Activated naive CD8-positive, alpha-beta T cell treated with anti-CD3 and anti-CD28 coated beads for 36 hours (primary cell): ENCODE measurements around the gene LTK. TPM values are rescaled to one million over a fixed set of nuclear protein-coding genes. Genes with fewer than 3 reads are reported as not detected.

Source experiments
- DNase-seq: peaks from one replicate; pipeline ENCODE4 v3.0.0; 2021
- H3K27ac Mint-ChIP-seq: one replicate; pipeline ENCODE4 v1.8.0; 2022; ENCODE audit warnings: mild to moderate bottlenecking, moderate library complexity, mixed read lengths
- H3K27me3 Mint-ChIP-seq: one replicate; pipeline ENCODE4 v1.8.0; 2022; ENCODE audit warnings: mild to moderate bottlenecking, mixed read lengths
- H3K36me3 Mint-ChIP-seq: one replicate; pipeline ENCODE4 v1.8.0; 2021; ENCODE audit warnings: mild to moderate bottlenecking, mixed read lengths
- H3K4me1 Mint-ChIP-seq: one replicate; pipeline ENCODE4 v1.8.0; 2021; ENCODE audit warnings: mixed read lengths
- H3K4me3 Mint-ChIP-seq: one replicate; pipeline ENCODE4 v1.8.0; 2022; ENCODE audit warnings: mild to moderate bottlenecking, moderate library complexity, mixed read lengths
- H3K9me3 Mint-ChIP-seq: one replicate; pipeline ENCODE4 v1.8.0; 2022; ENCODE audit warnings: mixed read lengths
- total RNA-seq, 2 experiments: library from RNA; stranded (reverse); gene quantifications; one replicate each; pipeline ENCODE4 v1.2.3, GENCODE V29; 2021

The LTK gene
- total RNA-seq, 2 experiments from 2014 or later: 0.16 TPM; not detected in 1

DNA sequence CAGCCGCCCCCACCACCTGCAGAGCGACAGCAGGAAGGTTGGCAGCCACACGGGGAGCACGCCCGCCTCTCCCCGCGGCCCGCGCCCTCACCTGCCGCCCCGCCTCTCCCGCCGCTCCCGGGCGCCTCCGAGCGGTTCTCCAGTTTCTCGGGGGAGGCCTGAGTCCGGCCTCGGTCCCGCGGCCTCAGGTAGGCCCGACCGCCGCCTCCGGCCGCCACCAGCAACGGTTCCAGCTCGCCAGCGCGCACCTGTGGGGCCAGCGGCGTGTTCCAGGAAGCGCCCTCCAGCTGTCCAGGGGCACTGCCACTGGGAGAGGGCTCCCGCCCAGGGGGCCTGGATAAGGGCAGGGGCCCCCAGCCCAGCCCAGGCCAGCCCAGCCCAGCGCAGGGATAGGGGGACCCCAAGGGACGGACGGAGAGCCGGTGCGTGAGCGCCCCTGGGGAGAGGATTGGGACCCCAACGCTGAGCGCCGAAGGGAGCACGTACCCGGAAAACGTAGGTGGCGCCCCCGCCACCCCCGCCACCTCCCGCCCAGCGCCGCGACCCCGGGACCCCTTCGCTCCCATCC, 2.2 kb downstream of the LTK start:
- Mint-ChIP-seq H3K27me3 (peaks cover 39% of the 10 kb centered on the region), H3K4me1 (peaks cover 21% of the 10 kb centered on the region), H3K9me3 (no peaks in the 10 kb centered on the region), H3K27ac (no peak overlapping the region), H3K4me3 (no peak overlapping the region), H3K36me3 (peaks cover 7% of the 10 kb centered on the region)
- no peak for DNase-seq

- H3K27me3 Mint-ChIP-seq: peaks cover 39% of the 10 kb centered on the region
- no peaks in the 10 kb centered on the region for H3K9me3 Mint-ChIP-seq
- no peak overlapping the region for H3K4me3 Mint-ChIP-seq
- no peak overlapping the region for H3K27ac Mint-ChIP-seq
- no peak for DNase-seq
- peaks cover 21% of the 10 kb centered on the region for H3K4me1 Mint-ChIP-seq
- peaks cover 7% of the 10 kb centered on the region for H3K36me3 Mint-ChIP-seq
Observed at GRCh38 chr15:41510728-41511127, 2.9 kb downstream of the LTK start.

DNA sequence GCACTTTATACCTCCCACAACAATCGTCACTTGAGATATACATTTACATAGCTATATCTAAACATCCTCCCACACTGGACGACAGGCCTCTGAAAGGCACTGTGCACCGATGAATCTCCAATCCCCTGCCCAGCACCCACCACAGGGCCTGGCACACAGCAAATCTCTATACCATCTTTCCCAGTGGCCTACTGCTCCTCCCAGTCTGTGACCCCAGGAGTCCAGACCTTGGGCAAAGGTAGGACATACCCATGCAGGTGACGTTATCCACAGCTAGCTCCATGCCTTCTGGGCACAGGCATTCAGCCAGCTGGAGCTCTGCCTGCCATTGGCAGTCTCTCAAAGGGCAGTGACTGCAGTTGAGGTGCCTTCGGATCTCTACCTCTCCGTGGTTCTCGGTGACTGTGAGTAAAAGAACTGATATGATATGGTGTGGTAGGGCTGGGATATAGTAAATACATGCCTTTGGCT, 5.8 kb downstream of the LTK start:
- Mint-ChIP-seq H3K9me3 (no peaks in the 10 kb centered on the region), H3K4me3 (no peak overlapping the region), H3K36me3 (no peaks in the 10 kb centered on the region), H3K27me3 (peaks cover 45% of the 10 kb centered on the region), H3K4me1 (peaks cover 8% of the 10 kb centered on the region), H3K27ac (no peak overlapping the region)
- DNase-seq: no peak

DNA sequence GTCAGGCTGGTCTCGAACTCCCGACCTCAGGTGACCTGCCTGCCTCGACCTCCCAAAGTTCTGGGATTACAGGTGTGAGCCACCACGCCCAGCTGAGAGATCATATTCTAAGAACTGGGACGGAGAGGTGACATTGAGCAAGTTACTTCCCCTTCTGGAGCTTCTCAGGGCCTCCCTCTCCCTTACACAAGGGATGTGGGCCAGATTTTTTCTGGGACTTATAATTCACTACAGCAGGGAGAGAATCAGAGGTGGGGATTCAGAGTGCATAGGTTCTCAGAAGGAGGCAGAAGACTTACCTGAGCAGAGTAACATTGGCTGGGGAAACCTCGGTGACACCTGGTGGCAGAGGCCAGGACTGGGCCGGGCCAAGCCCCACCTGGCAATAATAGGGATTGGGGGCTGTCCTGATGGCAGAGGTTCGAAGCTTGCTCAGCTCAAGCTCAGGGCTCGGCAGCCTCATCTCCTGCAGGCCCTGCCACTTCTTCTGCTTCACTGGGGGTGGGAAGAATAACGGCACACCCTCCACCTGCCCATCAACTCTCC, 6.8 kb downstream of the LTK start:
- DNase-seq: no peak
- H3K36me3 Mint-ChIP-seq: no peaks in the 10 kb centered on the region
- peaks cover 45% of the 10 kb centered on the region for H3K27me3 Mint-ChIP-seq
- H3K4me3 Mint-ChIP-seq: no peak overlapping the region
- peaks cover 5% of the 10 kb centered on the region for H3K4me1 Mint-ChIP-seq
- H3K27ac Mint-ChIP-seq: no peak overlapping the region
- no peaks in the 10 kb centered on the region for H3K9me3 Mint-ChIP-seq

- Mint-ChIP-seq H3K36me3 (no peaks in the 10 kb centered on the region), H3K27me3 (peaks cover 52% of the 10 kb centered on the region), H3K4me1 (peaks cover 13% of the 10 kb centered on the region), H3K9me3 (no peaks in the 10 kb centered on the region), H3K4me3 (no peak overlapping the region), H3K27ac (no peak overlapping the region)
- no peak for DNase-seq
Observed at GRCh38 chr15:41505776-41506175, 7.9 kb downstream of the LTK start.

DNA sequence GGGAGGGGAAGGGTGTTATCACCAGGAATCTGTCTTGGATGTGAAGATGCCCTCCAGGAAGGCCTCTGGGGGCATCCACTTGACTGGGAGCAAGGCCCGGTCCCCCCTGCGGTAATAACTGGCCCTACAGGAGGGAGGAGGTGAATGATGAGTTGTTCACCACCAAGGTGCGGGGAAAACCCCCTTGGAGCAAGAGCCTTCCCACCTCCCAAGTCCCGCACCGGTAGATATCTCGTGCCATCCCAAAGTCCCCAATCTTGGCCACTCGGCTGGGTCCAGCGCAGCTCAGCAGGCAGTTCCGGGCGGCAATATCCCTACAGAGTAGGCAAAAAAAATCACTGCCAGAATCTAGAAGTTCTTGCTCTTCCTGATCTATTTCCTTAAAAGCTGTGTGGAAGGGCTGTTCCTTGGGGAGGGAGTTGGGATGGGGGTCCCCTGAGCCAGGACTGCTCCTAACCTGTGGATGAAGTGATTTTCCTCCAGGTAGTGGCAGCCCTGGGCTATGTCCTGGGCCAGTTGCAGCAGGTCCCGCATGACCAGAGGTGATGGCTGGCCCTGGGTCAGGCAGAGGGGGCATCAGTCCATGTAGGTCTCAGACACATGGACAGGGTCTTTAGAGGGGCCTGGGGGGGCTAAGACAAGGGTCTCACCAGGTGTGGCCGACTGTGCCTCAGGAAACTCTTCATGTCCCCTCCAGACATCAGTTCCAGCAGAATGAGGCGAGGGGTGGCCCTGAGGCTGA, 8.7 kb downstream of the LTK start:
- peaks cover 13% of the 10 kb centered on the region for H3K4me1 Mint-ChIP-seq
- no peaks in the 10 kb centered on the region for H3K36me3 Mint-ChIP-seq
- H3K4me3 Mint-ChIP-seq: no peak overlapping the region
- no peaks in the 10 kb centered on the region for H3K9me3 Mint-ChIP-seq
- no peak overlapping the region for H3K27ac Mint-ChIP-seq
- peaks cover 52% of the 10 kb centered on the region for H3K27me3 Mint-ChIP-seq
- no peak for DNase-seq

DNA sequence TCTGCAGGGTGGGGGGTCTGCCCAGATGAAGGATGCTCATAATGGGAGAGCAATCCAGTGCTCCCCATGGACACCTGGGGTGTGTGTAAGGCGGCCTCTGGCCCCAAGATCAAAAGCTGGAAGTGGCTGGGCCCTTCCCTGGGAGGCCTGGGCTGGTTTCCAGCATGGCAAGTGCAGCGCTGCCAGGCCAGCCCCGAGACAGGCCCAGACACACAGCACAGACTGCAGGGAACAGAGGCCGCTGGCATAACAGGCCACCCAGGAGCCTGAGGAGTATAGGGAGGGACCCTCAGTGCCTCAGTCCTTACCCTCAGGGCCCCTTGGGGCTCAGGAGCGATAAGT, 10.0 kb downstream of the LTK start:
- Mint-ChIP-seq H3K36me3 (no peaks in the 10 kb centered on the region), H3K4me1 (peaks cover 13% of the 10 kb centered on the region), H3K9me3 (no peaks in the 10 kb centered on the region), H3K27ac (no peak overlapping the region), H3K27me3 (peaks cover 65% of the 10 kb centered on the region), H3K4me3 (no peak overlapping the region)
- DNase-seq: no peak

DNA sequence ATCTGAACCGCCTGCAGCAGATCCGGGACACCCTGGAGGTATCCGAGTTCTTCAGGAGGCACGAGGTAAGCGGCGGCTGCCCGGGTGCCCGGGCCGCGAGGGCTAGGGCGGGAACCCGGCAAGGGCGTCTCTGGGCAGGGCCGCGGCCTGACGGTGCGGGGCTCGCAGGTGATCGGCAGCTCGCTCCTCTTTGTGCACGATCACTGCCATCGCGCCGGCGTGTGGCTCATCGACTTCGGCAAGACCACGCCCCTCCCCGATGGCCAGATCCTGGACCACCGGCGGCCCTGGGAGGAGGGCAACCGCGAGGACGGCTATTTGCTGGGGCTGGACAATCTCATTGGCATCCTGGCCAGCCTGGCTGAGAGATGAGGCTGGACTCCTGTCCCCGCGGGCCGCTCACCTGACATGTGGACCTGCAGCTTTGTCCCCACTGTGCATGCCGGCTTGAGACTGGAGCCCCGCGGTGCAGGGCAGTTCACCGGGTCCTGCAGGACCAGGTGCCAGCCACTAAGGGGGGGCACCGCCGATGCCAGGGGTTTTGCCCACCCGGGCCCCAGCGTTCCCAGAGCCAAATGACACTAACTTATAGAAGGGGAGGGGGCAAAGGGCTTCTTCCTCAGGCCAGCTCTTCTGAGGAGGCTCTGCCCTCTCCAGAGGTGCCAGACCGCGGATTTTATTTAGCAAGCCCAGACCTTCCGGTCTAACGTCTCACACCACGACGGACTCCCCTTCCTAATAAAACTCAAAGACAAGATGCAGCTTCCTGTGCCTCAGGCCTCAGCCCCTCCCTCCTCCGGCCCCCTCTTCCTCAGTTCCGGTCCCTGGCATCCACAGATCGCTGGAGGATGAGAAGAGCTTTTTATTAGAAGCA, 10.6 kb downstream of the LTK start:
- H3K4me1 Mint-ChIP-seq: peaks cover 13% of the 10 kb centered on the region
- H3K4me3 Mint-ChIP-seq: peak overlapping the region; percentile 4
- H3K27ac Mint-ChIP-seq: no peak overlapping the region
- peaks cover 70% of the 10 kb centered on the region for H3K27me3 Mint-ChIP-seq
- H3K9me3 Mint-ChIP-seq: no peaks in the 10 kb centered on the region
- H3K36me3 Mint-ChIP-seq: no peaks in the 10 kb centered on the region
- peak; percentile 24 for DNase-seq

DNA sequence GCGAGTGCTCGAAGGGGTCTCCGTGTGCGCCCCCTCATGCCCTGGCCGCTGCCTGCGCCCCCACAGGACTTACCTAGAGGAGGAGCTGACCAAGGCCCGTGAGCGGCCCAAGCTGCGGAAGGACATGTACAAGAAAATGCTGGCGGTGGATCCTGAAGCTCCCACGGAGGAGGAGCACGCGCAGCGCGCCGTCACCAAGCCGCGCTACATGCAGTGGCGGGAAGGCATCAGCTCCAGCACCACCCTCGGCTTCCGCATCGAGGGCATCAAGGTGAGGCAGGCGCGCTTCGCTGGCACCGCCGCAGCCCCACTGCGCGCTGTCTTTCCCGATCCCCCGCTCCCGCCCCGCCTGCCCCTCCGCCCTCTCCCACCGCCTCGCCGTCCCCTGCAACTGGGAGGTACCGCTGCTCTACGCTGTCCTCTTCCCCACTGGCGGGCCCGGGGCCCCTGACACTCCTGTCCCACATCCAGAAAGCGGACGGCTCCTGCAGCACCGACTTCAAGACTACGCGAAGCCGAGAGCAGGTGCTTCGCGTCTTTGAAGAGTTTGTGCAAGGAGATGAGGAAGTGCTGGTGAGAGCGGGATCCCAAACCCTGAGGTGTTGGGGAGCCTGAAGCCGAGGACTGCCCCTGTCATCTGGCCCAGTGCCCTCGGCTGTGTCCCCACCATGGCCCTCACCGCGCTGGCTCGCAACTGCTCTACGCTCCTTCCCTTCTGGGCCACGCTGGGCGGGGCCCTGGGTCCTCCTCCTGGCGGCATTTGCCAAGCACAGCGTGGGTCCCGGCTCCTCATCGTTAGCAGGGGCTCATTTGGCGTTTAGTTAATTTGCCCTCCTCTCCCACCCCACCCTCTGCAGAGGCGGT, 11.5 kb downstream of the LTK start:
- Mint-ChIP-seq H3K4me1 (peaks cover 13% of the 10 kb centered on the region), H3K27me3 (peaks cover 78% of the 10 kb centered on the region), H3K27ac (no peak overlapping the region), H3K36me3 (no peaks in the 10 kb centered on the region), H3K9me3 (no peaks in the 10 kb centered on the region), H3K4me3 (no peak overlapping the region)
- peak; percentile 36 for DNase-seq

DNA sequence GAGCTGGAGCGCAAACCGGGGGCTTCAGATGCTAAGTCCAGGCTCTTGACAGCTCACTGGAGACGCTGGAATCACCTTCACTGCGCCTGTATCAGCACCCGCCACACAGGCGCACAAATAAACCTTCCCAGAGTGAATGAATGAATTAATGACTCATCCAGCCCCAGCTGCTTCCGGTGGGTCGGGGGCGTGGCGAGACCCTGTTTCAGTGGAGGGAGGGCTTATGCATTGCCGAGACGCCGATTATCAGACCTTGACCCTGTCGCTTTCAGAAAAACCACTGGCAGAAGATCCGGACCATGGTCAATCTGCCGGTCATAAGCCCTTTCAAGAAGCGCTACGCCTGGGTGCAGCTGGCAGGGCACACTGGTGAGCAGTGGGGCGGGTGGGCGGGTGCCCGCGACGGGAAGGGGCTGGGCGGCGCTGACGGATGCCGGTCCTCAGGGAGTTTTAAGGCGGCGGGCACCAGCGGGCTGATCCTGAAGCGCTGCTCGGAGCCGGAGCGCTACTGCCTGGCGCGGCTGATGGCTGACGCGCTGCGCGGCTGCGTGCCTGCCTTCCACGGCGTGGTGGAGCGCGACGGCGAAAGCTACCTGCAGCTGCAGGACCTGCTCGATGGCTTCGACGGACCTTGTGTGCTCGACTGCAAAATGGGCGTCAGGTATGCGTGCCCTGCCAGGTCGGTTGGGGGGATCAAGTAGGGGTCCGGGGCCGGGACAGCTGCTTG, 12.3 kb downstream of the LTK start:
- Mint-ChIP-seq H3K27me3 (peaks cover 84% of the 10 kb centered on the region), H3K9me3 (no peaks in the 10 kb centered on the region), H3K36me3 (no peaks in the 10 kb centered on the region), H3K4me3 (peak overlapping the region; percentile 61), H3K4me1 (peaks cover 13% of the 10 kb centered on the region), H3K27ac (no peak overlapping the region)
- DNase-seq: peak; percentile 49

DNA sequence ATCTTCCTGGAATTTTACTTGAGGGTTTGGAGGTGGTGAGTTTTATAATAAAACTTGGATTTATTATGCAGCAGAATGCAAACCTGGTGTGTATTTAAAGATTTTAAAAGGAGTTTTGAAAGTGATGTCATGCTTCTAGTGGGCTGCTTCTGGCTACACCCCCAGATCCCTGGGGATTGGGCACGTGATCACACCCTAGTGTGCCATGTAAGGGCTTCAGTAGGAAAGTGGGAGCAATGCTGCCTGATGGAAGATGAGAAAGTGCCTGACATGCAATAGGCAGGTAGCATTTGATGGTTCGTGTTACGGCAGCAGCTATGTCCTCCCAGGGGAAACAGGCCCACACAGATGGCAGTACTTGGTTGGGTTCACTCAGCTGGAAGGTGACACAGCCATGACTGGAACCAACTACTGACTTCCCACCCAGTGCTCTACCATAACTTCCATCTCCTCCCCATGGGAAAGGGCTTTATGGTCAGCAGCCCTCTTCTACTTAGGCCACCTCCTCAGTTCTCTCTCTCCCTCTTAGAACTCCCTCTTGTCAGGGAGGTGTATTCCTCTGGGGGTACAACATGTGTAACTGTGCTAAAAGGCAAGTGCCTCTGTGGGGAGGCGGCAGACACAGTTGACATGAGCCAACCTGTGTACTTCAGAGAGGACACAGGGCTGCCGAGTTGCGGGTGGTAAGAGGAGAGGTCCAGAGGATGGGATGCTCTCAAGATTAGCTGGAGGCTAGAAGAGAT, 14.3 kb downstream of the LTK start:
- Mint-ChIP-seq H3K9me3 (no peaks in the 10 kb centered on the region), H3K36me3 (no peaks in the 10 kb centered on the region), H3K4me3 (no peak overlapping the region), H3K27ac (no peak overlapping the region), H3K4me1 (peaks cover 13% of the 10 kb centered on the region), H3K27me3 (peaks cover 88% of the 10 kb centered on the region)
- DNase-seq: no peak

DNA sequence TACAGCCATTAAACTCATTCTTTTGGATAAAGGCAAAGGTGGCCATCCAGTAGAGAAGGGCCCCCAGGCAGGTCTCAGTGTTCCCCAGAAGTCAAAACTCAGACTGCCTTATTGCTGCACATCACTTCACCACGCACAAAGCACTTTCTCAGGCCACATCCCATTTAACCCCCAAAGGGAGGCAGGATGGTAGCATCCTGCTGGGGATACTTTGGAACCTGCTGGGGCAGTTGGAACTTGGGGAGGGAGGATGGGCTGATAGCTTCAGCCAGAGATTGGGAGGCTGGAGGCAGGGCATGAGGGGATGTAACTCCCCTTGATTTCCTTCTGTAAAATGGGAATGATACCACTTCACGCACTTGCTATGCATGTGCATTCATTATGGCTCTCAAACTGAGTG, 15.0 kb downstream of the LTK start:
- Mint-ChIP-seq H3K9me3 (no peaks in the 10 kb centered on the region), H3K27me3 (peaks cover 84% of the 10 kb centered on the region), H3K4me3 (no peak overlapping the region), H3K4me1 (peaks cover 13% of the 10 kb centered on the region), H3K36me3 (no peaks in the 10 kb centered on the region), H3K27ac (no peak overlapping the region)
- DNase-seq: no peak

DNA sequence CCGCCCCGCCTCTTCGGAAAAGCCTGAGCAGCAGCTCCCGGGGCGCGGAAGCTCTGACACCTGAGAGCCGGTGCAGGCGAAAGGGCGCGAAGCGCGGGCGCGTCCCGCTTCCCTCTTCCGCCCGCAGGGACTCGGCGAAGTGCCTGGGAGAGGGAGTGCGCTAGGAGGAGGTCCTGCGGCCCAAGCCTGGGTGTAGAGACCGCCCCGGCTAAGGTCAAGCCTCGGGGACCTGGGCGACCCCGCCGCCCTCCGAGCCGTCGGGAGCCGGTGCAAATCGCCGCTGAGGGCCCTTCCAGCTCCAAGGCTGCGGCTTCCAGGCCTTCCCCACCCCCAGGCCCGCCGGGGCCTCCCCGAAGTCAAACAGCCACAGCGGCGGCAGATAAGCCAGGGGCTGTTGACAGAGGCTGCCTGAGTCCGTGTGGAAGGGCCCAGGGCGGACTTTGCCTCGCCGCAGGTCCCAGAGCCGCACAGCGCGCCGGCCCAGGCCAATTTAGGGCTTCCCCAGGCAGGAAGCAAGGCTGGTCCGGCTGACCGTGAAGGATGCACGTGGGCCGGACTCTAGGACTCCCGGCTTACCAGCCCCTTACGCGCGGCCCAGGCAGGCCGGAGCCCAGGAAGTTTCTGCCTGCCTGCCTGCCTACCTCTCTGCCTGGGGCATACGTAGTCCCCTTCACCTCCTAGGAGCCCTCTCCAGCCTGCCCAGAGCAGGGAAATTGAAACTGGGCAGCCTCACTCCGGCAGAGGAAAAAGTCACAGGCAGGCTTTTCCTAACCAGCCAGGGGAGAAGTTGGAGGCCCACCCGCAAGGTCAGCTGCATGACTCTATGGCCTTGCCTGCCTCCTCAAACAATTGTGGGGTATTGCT, 17.7 kb downstream of the LTK start:
- Mint-ChIP-seq H3K9me3 (no peaks in the 10 kb centered on the region), H3K4me1 (peaks cover 19% of the 10 kb centered on the region), H3K27ac (no peak overlapping the region), H3K4me3 (no peak overlapping the region), H3K27me3 (peaks cover 77% of the 10 kb centered on the region), H3K36me3 (no peaks in the 10 kb centered on the region)
- no peak for DNase-seq
